H1 (cell line): ENCODE results near the gene SCOC. TPM values are rescaled to one million over a fixed set of nuclear protein-coding genes. Genes with fewer than 3 reads are reported as not detected.

Experiments used
- CTCF ChIA-PET: fragments of 300-600 bp; sonication (Branson Sonifier 250); formaldehyde crosslinking; loops from one replicate; lab custom pipeline; 2021; ENCODE audit not compliant: partially characterized antibody; lab: Charles Lee
- POLR2A ChIA-PET: fragments of 300-600 bp; sonication (Branson Sonifier 250); formaldehyde crosslinking; loops from one replicate; lab custom pipeline; 2021; ENCODE audit warnings: inconsistent platforms; ENCODE audit not compliant: partially characterized antibody; lab: Charles Lee
- DNase-seq, 2 experiments: peaks; one replicate each; pipeline versions ENCODE4 v3.0.0 to v3.0.0-alpha.2; 2010 to 2022; ENCODE audit warnings: low spot score in 2 of 2, low read depth in 1 of 2, mixed read lengths in 1 of 2
- FAIRE-seq: peaks from 2 replicates; lab custom pipeline; 2011; peaks lifted over from hg19 to GRCh38; lab: Jason Lieb, UNC
- H2AFZ ChIP-seq: 2 replicates; pipeline ENCODE4 v1.8.1; 2012; ENCODE audit warnings: low read length, inconsistent platforms
- H2AK5ac ChIP-seq: 2 replicates; pipeline ENCODE4 v1.6.1; 2013; ENCODE audit warnings: low read depth, low read length
- H2BK120ac ChIP-seq: replicated peaks from 2 replicates; pipeline ENCODE3; 2013; ENCODE audit warnings: low read depth, low read length, inconsistent platforms
- H2BK12ac ChIP-seq: 2 replicates; pipeline ENCODE4 v1.6.1; 2013; ENCODE audit warnings: low read depth, low read length
- H2BK15ac ChIP-seq: 2 replicates; pipeline ENCODE4 v1.6.1; 2013; ENCODE audit warnings: low read length
- H2BK20ac ChIP-seq: 2 replicates; pipeline ENCODE4 v1.6.1; 2013; ENCODE audit warnings: low read length
- H2BK5ac ChIP-seq: 2 replicates; pipeline ENCODE4 v1.6.1; 2013; ENCODE audit warnings: low read depth, low read length
- H3K14ac ChIP-seq: 2 replicates; pipeline ENCODE4 v1.6.1; 2013; ENCODE audit warnings: inconsistent platforms; ENCODE audit not compliant: insufficient read length
- H3K18ac ChIP-seq: 2 replicates; pipeline ENCODE4 v1.6.1; 2013; ENCODE audit warnings: low read length; ENCODE audit errors: extremely low read depth
- H3K23ac ChIP-seq: 2 replicates; pipeline ENCODE4 v1.6.1; 2013; ENCODE audit warnings: inconsistent platforms; ENCODE audit not compliant: insufficient read length
- H3K23me2 ChIP-seq: 2 replicates; pipeline ENCODE4 v1.6.1; 2013; ENCODE audit warnings: low read depth, low read length
- H3K27ac ChIP-seq: 2 replicates; pipeline ENCODE4 v1.6.1; 2011; ENCODE audit warnings: low read depth, low read length, inconsistent platforms
- H3K27me3 ChIP-seq, 4 experiments: replicated peaks in 1 of 4; 1 replicate in 1 of 4; 2 replicates in 3 of 4; pipeline versions ENCODE4 v1.6.1 to v1.8.1; 2011 to 2013; ENCODE audit warnings: low read length in 3 of 4, mild to moderate bottlenecking in 3 of 4, inconsistent platforms in 2 of 4, mixed read lengths in 2 of 4, moderate library complexity in 1 of 4; ENCODE audit not compliant: control insufficient read depth in 3 of 4, insufficient read depth in 3 of 4; ENCODE audit errors: extremely low read depth in 1 of 4
- H3K36me3 ChIP-seq, 4 experiments: 2 replicates each; pipeline versions ENCODE4 v1.6.1 to v1.8.1; 2011 to 2013; ENCODE audit warnings: mild to moderate bottlenecking in 4 of 4, low read length in 3 of 4, moderate library complexity in 2 of 4, control low read depth in 1 of 4, inconsistent platforms in 1 of 4; ENCODE audit not compliant: insufficient read depth in 4 of 4, control insufficient read depth in 2 of 4
- H3K4ac ChIP-seq: replicated peaks from 2 replicates; pipeline ENCODE3; 2013; ENCODE audit warnings: low read length, low read depth, mixed read lengths, inconsistent platforms; ENCODE audit not compliant: insufficient read length
- H3K4me1 ChIP-seq, 4 experiments: replicated peaks in 1 of 4; 1 replicate in 1 of 4; 2 replicates in 3 of 4; pipeline versions ENCODE4 v1.6.1 to v1.8.1; 2011 to 2013; ENCODE audit warnings: low read length in 3 of 4, inconsistent platforms in 2 of 4, mixed read lengths in 1 of 4; ENCODE audit not compliant: insufficient read depth in 4 of 4, control insufficient read depth in 3 of 4
- H3K4me2 ChIP-seq, 2 experiments: 2 replicates each; pipeline versions ENCODE4 v1.6.1 to v1.8.1; 2011 to 2013; ENCODE audit warnings: low read depth in 2 of 2, low read length in 2 of 2, control low read depth in 1 of 2, inconsistent platforms in 1 of 2, mild to moderate bottlenecking in 1 of 2; ENCODE audit not compliant: insufficient read depth in 1 of 2
- H3K4me3 ChIP-seq, 4 experiments: fragments of 200-600, 300-600 bp in 1 of 4; sonication (generic), shearing (Covaris generic), sonication (Bioruptor Twin) in 1 of 4; 2 replicates each; pipeline versions ENCODE4 v1.5.1 to v1.8.1; 2011 to 2016; ENCODE audit warnings: low read length in 4 of 4, low read depth in 3 of 4, control low read depth in 2 of 4, inconsistent platforms in 2 of 4, mild to moderate bottlenecking in 2 of 4, mixed read lengths in 1 of 4, moderate library complexity in 1 of 4; ENCODE audit not compliant: insufficient read depth in 2 of 4; ENCODE audit errors: extremely low read depth in 1 of 4
- H3K56ac ChIP-seq: replicated peaks from 2 replicates; pipeline ENCODE3; 2013; ENCODE audit warnings: low read depth, mild to moderate bottlenecking, mixed read lengths, low read length, inconsistent platforms; ENCODE audit not compliant: insufficient read length
- H3K79me1 ChIP-seq: 2 replicates; pipeline ENCODE4 v1.6.1; 2013; ENCODE audit warnings: low read depth, low read length, control low read depth
- H3K79me2 ChIP-seq, 2 experiments: 2 replicates each; pipeline versions ENCODE4 v1.6.1 to v1.8.1; 2012 to 2013; ENCODE audit warnings: low read length in 2 of 2, mild to moderate bottlenecking in 2 of 2, inconsistent platforms in 1 of 2; ENCODE audit not compliant: insufficient read depth in 2 of 2, control insufficient read depth in 1 of 2
- H3K9ac ChIP-seq, 4 experiments: replicated peaks in 1 of 4; 1 replicate in 1 of 4; 2 replicates in 3 of 4; pipeline versions ENCODE4 v1.6.1 to v1.8.1; 2011 to 2013; ENCODE audit warnings: low read depth in 3 of 4, low read length in 3 of 4, control low read depth in 2 of 4, mild to moderate bottlenecking in 2 of 4, moderate library complexity in 2 of 4, inconsistent platforms in 1 of 4; ENCODE audit errors: extremely low read depth in 1 of 4
- H3K9me3 ChIP-seq, 2 experiments: 2 replicates each; pipeline versions ENCODE4 v1.6.1 to v1.8.1; 2012 to 2013; ENCODE audit warnings: mild to moderate bottlenecking in 2 of 2, moderate library complexity in 2 of 2, control low read depth in 1 of 2, inconsistent platforms in 1 of 2, low read depth in 1 of 2, low read length in 1 of 2, mixed read lengths in 1 of 2; ENCODE audit not compliant: insufficient read depth in 2 of 2
- H4K20me1 ChIP-seq, 2 experiments: replicated peaks in 1 of 2; 2 replicates each; pipeline versions ENCODE3 to v1.8.1; 2011 to 2013; ENCODE audit warnings: inconsistent platforms in 2 of 2, low read length in 2 of 2, mild to moderate bottlenecking in 1 of 2; ENCODE audit not compliant: insufficient read depth in 2 of 2, control insufficient read depth in 1 of 2
- H4K5ac ChIP-seq: 2 replicates; pipeline ENCODE4 v1.6.1; 2013; ENCODE audit warnings: low read length, low read depth, mixed read lengths, inconsistent platforms; ENCODE audit not compliant: insufficient read length
- H4K8ac ChIP-seq: 2 replicates; pipeline ENCODE4 v1.8.0; 2013; ENCODE audit warnings: mild to moderate bottlenecking, moderate library complexity, low read length, inconsistent platforms; ENCODE audit not compliant: insufficient read depth; ENCODE audit errors: extremely low read depth
- H4K91ac ChIP-seq: replicated peaks from 2 replicates; pipeline ENCODE3; 2013; ENCODE audit warnings: low read length, mixed read lengths, inconsistent platforms; ENCODE audit not compliant: insufficient read length
- RXRA ChIP-seq: IDR thresholded peaks from 2 replicates; pipeline ENCODE4 v1.6.1; 2011; ENCODE audit warnings: low read depth, mild to moderate bottlenecking, low read length, moderate library complexity; ENCODE audit not compliant: insufficient read depth
- TEAD4 ChIP-seq: IDR thresholded peaks from 2 replicates; pipeline ENCODE4 v1.6.1; 2012; ENCODE audit warnings: low read depth, low read length, inconsistent platforms, mixed read lengths
- USF2 ChIP-seq: IDR thresholded peaks from 2 replicates; pipeline ENCODE4 v1.6.1; 2011; ENCODE audit warnings: low read length, improper control_type of control experiment
- WGBS, 2 experiments: shearing (Covaris generic) in 1 of 2; methylation state at CpG; one replicate each; pipeline versions ENCODE4 v1.1.6 to v1.1.7; 2013 to 2015; ENCODE audit warnings: low lambda C conversion rate in 2 of 2, mixed read lengths in 2 of 2, inconsistent platforms in 1 of 2, low coverage in 1 of 2, missing lambda C conversion rate in 1 of 2; ENCODE audit not compliant: insufficient replicate concordance in 2 of 2, insufficient coverage in 1 of 2, insufficient read length in 1 of 2; ENCODE audit errors: extremely low coverage in 1 of 2, missing lambda C conversion rate in 1 of 2; 5-methylcytosine and 5-hydroxymethylcytosine counted together
- polyA plus RNA-seq, 7 experiments: library from polyadenylated mRNA; depleted of rRNA in 3 of 7; stranded (reverse) in 5 of 7; unstranded in 2 of 7; fragments of >200 nt in 5 of 7; fragments of 200-250 nt in 2 of 7; gene quantifications; 1 replicate in 5 of 7; 2 replicates in 1 of 7; 4 replicates in 1 of 7; pipeline versions ENCODE4 v1.2.1 to v1.2.3, GENCODE V29; 2011 to 2013; ENCODE audit warnings: missing spikeins in 2 of 7, mixed read lengths in 2 of 7
- total RNA-seq: library from RNA; stranded (reverse); fragmentation: NEBNext Ultra II Directional; extraction: Animal tissue kit (Norgen Biotek cat#: 25700); gene quantifications from 2 replicates; pipeline ENCODE4 v1.2.1, GENCODE V29; 2021

Gene SCOC
- total and polyA plus RNA-seq, 2 of the 8 experiments (the other 6 are each of a cell fraction or from before 2014, with no cell fraction given): 12.1 to 33.4 TPM

DNA sequence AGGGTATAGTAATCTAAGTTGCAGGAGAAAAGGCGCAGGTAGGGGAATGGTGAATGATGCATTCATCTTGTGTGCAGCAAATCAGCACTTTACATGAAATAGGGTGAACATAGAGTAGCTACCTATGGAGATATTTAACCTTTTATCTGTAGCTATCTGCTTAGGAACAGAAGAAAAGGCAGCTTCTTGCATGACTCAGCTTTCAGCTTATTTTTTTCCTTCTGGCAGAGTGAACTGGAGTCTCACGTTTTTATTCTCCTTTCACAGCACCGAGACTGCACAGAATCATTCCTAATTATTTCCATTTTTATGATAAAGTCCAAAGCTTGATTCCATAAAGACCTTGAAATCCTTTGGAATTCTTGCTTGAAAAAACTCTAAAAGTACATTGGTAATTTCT, 4.8 kb upstream of the SCOC start:
- H3K23ac ChIP-seq: no peak overlapping the region
- no peak overlapping the region for H2BK12ac ChIP-seq
- no peaks in the 10 kb centered on the region for H4K20me1 ChIP-seq
- H3K56ac ChIP-seq: no peak overlapping the region
- WGBS, 2 experiments: 78 to 100% methylated on average over 1 to 3 of the region's 3 CpGs
- H3K4me3 ChIP-seq: no peak overlapping the region
- peaks cover 0 to 4% (median 0%) of the 10 kb centered on the region in 4 experiments; a peak in 1 of 7 replicates for H3K4me1 ChIP-seq
- no peaks in the 10 kb centered on the region for H3K9me3 ChIP-seq
- 0 out of 7 replicates have a peak, but pooled peaks cover 0 to 2% (median 0%) of the 10 kb centered on the region in 4 experiments for H3K27me3 ChIP-seq
- no peaks in the 10 kb centered on the region for H3K36me3 ChIP-seq
- no peak overlapping the region for H3K27ac ChIP-seq
- POLR2A ChIA-PET: no interaction called here
- H3K4me2 ChIP-seq: no peak overlapping the region
- no peaks in the 10 kb centered on the region for H3K79me1 ChIP-seq
- no peaks in the 10 kb centered on the region for H3K79me2 ChIP-seq
- no peak overlapping the region for H3K4ac ChIP-seq
- H4K5ac ChIP-seq: no peak overlapping the region
- H4K8ac ChIP-seq: no peak overlapping the region
- no peak overlapping the region for H3K14ac ChIP-seq
- H3K18ac ChIP-seq: no peak overlapping the region
- 0 out of 2 replicates have a peak overlapping the region, but pooled peaks have one; percentile 21 for H2BK15ac ChIP-seq
- H4K91ac ChIP-seq: no peak overlapping the region
- TF ChIP-seq USF2 (no peak), TEAD4 (no peak), RXRA (no peak)
- no peak overlapping the region for H2BK120ac ChIP-seq
- peaks cover 2% of the 10 kb centered on the region for H3K23me2 ChIP-seq
- H2BK5ac ChIP-seq: no peak overlapping the region
- H2AK5ac ChIP-seq: no peak overlapping the region
- DNase-seq (no peak), FAIRE-seq (no peak)
- H2BK20ac ChIP-seq: no peak overlapping the region
- H3K9ac ChIP-seq: no peak overlapping the region
- CTCF ChIA-PET: interaction anchor here (1.0 to 2.6 kb wide), 6 partner anchors 9 to 274 kb away, joined by 3 to 33 read pairs (median 4); partner anchors contain the start of gene CLGN
- 0 out of 2 replicates have a peak overlapping the region, but pooled peaks have one; percentile 33 for H2AFZ ChIP-seq
